Mesendoderm (in vitro differentiated cells): Measurements from ENCODE around the gene BROX.

Experiments
- DNase-seq: peaks from one replicate; pipeline ENCODE4 v3.0.0; 2013
- H2AK5ac ChIP-seq: 2 replicates; pipeline ENCODE4 v1.6.1; 2013; ENCODE audit warnings: low read length, inconsistent platforms
- H2BK120ac ChIP-seq: 2 replicates; pipeline ENCODE4 v1.6.1; 2013; ENCODE audit warnings: low read depth, mild to moderate bottlenecking, low read length, moderate library complexity, mixed read lengths
- H2BK15ac ChIP-seq: replicated peaks from 2 replicates; pipeline ENCODE4 v1.6.1; 2013; ENCODE audit warnings: low read depth, mild to moderate bottlenecking, moderate library complexity
- H2BK5ac ChIP-seq: 2 replicates; pipeline ENCODE4 v1.6.1; 2013; ENCODE audit warnings: low read length, inconsistent platforms
- H3K18ac ChIP-seq: 2 replicates; pipeline ENCODE4 v1.6.1; 2013; ENCODE audit warnings: mild to moderate bottlenecking, low read length, mixed read lengths
- H3K23ac ChIP-seq: one replicate; pipeline ENCODE4 v1.6.1; 2013; ENCODE audit warnings: low read length
- H3K27ac ChIP-seq: 2 replicates; pipeline ENCODE4 v1.5.1; 2013; ENCODE audit warnings: low read depth, mild to moderate bottlenecking, inconsistent platforms, low read length, moderate library complexity
- H3K27me3 ChIP-seq: 2 replicates; pipeline ENCODE4 v1.6.1; 2013; ENCODE audit warnings: low read length, control low read depth, mild to moderate bottlenecking, inconsistent platforms; ENCODE audit not compliant: insufficient read depth, poor library complexity
- H3K36me3 ChIP-seq: 2 replicates; pipeline ENCODE4 v1.6.1; 2013; ENCODE audit warnings: low read length, inconsistent platforms; ENCODE audit not compliant: control insufficient read depth, insufficient read depth
- H3K4ac ChIP-seq: one replicate; pipeline ENCODE4 v1.6.1; 2013; ENCODE audit warnings: low read depth, mild to moderate bottlenecking, low read length, moderate library complexity
- H3K4me1 ChIP-seq: 2 replicates; pipeline ENCODE4 v1.6.1; 2013; ENCODE audit warnings: low read depth, low read length, inconsistent platforms; ENCODE audit not compliant: control insufficient read depth
- H3K4me2 ChIP-seq: 2 replicates; pipeline ENCODE4 v1.6.1; 2013; ENCODE audit warnings: low read length
- H3K4me3 ChIP-seq: 2 replicates; pipeline ENCODE4 v1.5.1; 2013; ENCODE audit warnings: mild to moderate bottlenecking, low read length
- H3K56ac ChIP-seq: one replicate; pipeline ENCODE4 v1.6.1; 2013; ENCODE audit warnings: low read length
- H3K79me1 ChIP-seq: 2 replicates; pipeline ENCODE4 v1.6.1; 2013; ENCODE audit warnings: low read length, inconsistent platforms
- H3K79me2 ChIP-seq: 2 replicates; pipeline ENCODE4 v1.6.1; 2013; ENCODE audit warnings: mild to moderate bottlenecking, low read length; ENCODE audit not compliant: control insufficient read depth, insufficient read depth
- H3K9ac ChIP-seq: 2 replicates; pipeline ENCODE4 v1.6.1; 2013; ENCODE audit warnings: low read length, inconsistent platforms
- H4K5ac ChIP-seq: one replicate; pipeline ENCODE4 v1.6.1; 2013; ENCODE audit warnings: low read length
- H4K8ac ChIP-seq: one replicate; pipeline ENCODE4 v1.6.1; 2013; ENCODE audit warnings: low read depth, mild to moderate bottlenecking, control low read depth, low read length, moderate library complexity
- WGBS: extraction: QIAGEN DNeasy Blood & Tissue Kit; methylation state at CpG from one replicate; pipeline ENCODE4 v1.1.7; 2013; ENCODE audit warnings: low lambda C conversion rate, missing lambda C conversion rate; ENCODE audit not compliant: insufficient coverage; ENCODE audit errors: extremely low coverage; 5-methylcytosine and 5-hydroxymethylcytosine counted together

Gene BROX

DNA sequence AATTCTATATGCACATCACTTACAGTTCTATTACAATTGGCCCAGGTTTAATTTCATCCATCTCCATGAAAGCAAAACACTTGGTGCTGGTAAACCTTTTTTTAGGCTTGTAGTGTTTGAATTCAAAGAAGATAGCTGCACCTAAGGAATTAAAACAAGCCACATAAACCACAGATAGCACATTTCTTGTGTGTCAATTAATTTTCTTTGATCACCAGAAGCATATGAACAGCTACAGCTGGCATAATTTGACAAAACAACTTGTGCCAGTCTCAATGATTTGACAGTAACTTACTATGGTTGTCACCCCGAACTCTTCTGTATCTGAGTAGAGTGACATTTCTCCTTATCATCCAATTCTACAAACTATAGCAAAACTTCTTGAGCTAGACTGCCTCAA lies 42.3 kb upstream of the BROX start:
- Histone ChIP-seq H3K4me1 (no peaks in the 10 kb centered on the region), H3K36me3 (peaks cover 5% of the 10 kb centered on the region), H3K27ac (no peak overlapping the region), H3K79me2 (no peaks in the 10 kb centered on the region), H3K23ac (no peak overlapping the region), H3K4me2 (no peak overlapping the region), H3K27me3 (no peaks in the 10 kb centered on the region), H4K8ac (no peak overlapping the region), H3K56ac (no peak overlapping the region), H4K5ac (no peak overlapping the region), H3K9ac (no peak overlapping the region), H2AK5ac (no peak overlapping the region), H3K79me1 (no peaks in the 10 kb centered on the region), H3K4ac (no peak overlapping the region), H2BK15ac (no peak overlapping the region), H2BK120ac (no peak overlapping the region), H2BK5ac (no peak overlapping the region), H3K4me3 (no peak overlapping the region), H3K18ac (no peak overlapping the region)
- WGBS = no CpG with 5 or more reads among the region's 1 CpG
- DNase-seq = no peak

DNA sequence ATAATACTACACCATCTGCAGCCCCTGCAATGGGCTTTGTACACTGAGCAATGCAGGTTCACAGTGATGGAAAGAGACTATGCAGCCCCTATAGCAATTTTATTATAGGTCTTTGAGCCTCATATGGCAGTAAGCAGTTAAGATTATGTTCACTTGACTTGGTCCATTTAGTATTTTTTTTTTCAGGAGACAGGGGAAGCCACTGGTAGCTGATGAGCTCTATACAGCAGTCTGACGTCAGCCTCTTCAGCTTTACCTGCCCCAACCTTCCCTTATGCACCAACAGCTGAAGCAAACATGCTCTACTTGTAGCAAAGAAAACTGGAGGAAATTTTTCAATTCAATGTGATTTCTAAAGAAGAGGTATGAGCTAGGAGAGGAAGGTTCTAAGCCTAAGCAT lies 32.3 kb upstream of the BROX start:
- Histone ChIP-seq H3K27me3 (no peaks in the 10 kb centered on the region), H4K8ac (no peak overlapping the region), H2AK5ac (no peak overlapping the region), H3K4me3 (no peak overlapping the region), H3K18ac (no peak overlapping the region), H3K9ac (no peak overlapping the region), H4K5ac (no peak overlapping the region), H2BK15ac (no peak overlapping the region), H3K79me2 (no peaks in the 10 kb centered on the region), H3K4me1 (no peaks in the 10 kb centered on the region), H3K27ac (no peak overlapping the region), H3K79me1 (no peaks in the 10 kb centered on the region), H3K4ac (no peak overlapping the region), H2BK120ac (no peak overlapping the region), H2BK5ac (no peak overlapping the region), H3K23ac (no peak overlapping the region), H3K56ac (no peak overlapping the region), H3K4me2 (no peak overlapping the region), H3K36me3 (no peaks in the 10 kb centered on the region)
- no CpG with 5 or more reads among the region's 1 CpG for WGBS
- DNase-seq = no peak

DNA sequence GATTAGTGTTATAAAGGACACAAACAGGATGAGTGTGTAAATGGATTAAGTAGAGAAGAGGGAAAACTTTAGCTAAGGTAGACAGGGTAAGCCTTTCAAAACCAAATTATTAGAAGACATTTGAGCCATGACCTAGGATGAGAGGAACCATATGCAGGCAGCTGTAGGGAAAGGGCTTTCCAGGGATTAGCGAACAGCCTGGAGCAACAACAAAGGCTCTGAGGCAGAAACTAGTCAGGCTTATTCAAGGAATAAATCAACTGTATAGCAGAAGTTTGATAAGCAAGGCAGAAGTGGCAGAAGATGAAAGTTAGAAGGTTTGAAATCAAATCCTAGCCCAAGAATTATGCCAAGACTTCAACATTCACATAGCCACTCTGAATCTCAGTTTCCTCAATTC lies 21.3 kb upstream of the BROX start:
- no CpG with 5 or more reads among the region's 1 CpG for WGBS

DNA sequence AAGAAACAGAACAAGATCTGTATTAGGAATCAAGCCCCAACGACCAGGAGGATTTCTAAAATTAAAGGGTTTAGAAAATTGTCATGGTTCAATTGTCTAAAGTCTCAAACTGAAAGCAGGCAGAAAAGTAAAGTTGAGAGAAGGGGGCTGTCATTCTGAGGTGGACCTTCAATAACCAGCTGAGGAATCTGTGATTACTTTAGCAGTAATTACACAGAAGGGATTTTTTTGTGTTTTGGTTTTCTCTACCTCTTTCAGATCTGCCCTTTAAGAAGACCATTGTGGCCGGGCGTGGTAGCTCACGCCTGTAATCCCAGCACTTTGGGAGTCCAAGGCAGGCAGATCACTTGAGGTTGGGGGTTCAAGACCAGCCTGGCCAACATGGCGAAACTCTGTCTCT lies 17.4 kb upstream of the BROX start:
- Histone ChIP-seq H2BK15ac (no peak overlapping the region), H3K18ac (no peak overlapping the region), H2BK120ac (no peak overlapping the region), H3K4me3 (no peak overlapping the region), H3K4me1 (no peaks in the 10 kb centered on the region), H3K4me2 (no peak overlapping the region), H3K79me2 (no peaks in the 10 kb centered on the region), H3K79me1 (no peaks in the 10 kb centered on the region), H4K8ac (no peak overlapping the region), H3K23ac (no peak overlapping the region), H3K27ac (no peak overlapping the region), H3K9ac (no peak overlapping the region), H3K56ac (no peak overlapping the region), H3K4ac (no peak overlapping the region), H2BK5ac (no peak overlapping the region), H2AK5ac (no peak overlapping the region), H3K27me3 (no peaks in the 10 kb centered on the region), H3K36me3 (no peaks in the 10 kb centered on the region), H4K5ac (no peak overlapping the region)
- DNase-seq = no peak
- WGBS = no CpG with 5 or more reads among the region's 5 CpGs

More for the DNA sequence above, 21.3 kb upstream of the BROX start:
- no peak overlapping the region for H3K56ac ChIP-seq
- H3K4me3 ChIP-seq = no peak overlapping the region
- H3K23ac ChIP-seq = no peak overlapping the region
- H2BK120ac ChIP-seq = no peak overlapping the region
- H3K36me3 ChIP-seq = no peaks in the 10 kb centered on the region
- no peak overlapping the region for H3K27ac ChIP-seq
- H4K5ac ChIP-seq = no peak overlapping the region
- no peaks in the 10 kb centered on the region for H3K27me3 ChIP-seq
- H3K79me1 ChIP-seq = no peaks in the 10 kb centered on the region
- no peak for DNase-seq
- H3K9ac ChIP-seq = no peak overlapping the region
- no peak overlapping the region for H2AK5ac ChIP-seq
- no peak overlapping the region for H3K18ac ChIP-seq
- no peak overlapping the region for H3K4me2 ChIP-seq
- no peak overlapping the region for H2BK5ac ChIP-seq
- no peak overlapping the region for H2BK15ac ChIP-seq
- H3K4ac ChIP-seq = no peak overlapping the region
- H4K8ac ChIP-seq = no peak overlapping the region
- H3K4me1 ChIP-seq = no peaks in the 10 kb centered on the region
- H3K79me2 ChIP-seq = no peaks in the 10 kb centered on the region

DNA sequence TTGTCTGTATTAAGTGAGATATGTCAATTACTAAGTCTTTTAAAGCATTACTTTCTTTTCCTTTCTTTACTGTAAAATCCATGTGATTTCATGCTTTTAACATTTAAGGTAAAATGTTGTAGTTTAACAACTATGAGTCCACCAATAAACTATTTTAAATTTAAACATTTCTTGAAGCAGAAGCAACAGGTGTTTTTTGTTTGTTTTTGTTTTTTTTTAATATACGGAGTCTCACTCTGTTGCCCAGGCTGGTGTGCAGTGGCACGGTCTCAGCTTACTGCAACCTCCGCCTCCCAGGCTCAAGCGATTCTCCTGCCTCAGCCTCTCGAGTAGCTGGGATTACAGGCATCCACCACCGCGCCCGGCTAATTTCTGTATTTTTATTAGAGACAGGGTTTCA lies 15.6 kb upstream of the BROX start:
- H2AK5ac ChIP-seq = no peak overlapping the region
- H3K79me1 ChIP-seq = no peaks in the 10 kb centered on the region
- no peak overlapping the region for H2BK15ac ChIP-seq
- no peak overlapping the region for H3K4ac ChIP-seq
- H2BK120ac ChIP-seq = no peak overlapping the region
- no peak overlapping the region for H4K5ac ChIP-seq
- H3K4me2 ChIP-seq = no peak overlapping the region
- H3K4me3 ChIP-seq = no peak overlapping the region
- no CpG with 5 or more reads among the region's 8 CpGs for WGBS
- DNase-seq = no peak
- no peak overlapping the region for H3K23ac ChIP-seq
- H3K27me3 ChIP-seq = no peaks in the 10 kb centered on the region
- H3K9ac ChIP-seq = no peak overlapping the region
- no peak overlapping the region for H4K8ac ChIP-seq
- no peak overlapping the region for H3K56ac ChIP-seq
- no peak overlapping the region for H2BK5ac ChIP-seq
- H3K4me1 ChIP-seq = no peaks in the 10 kb centered on the region
- H3K36me3 ChIP-seq = no peaks in the 10 kb centered on the region
- H3K18ac ChIP-seq = no peak overlapping the region
- no peak overlapping the region for H3K27ac ChIP-seq
- H3K79me2 ChIP-seq = no peaks in the 10 kb centered on the region

DNA sequence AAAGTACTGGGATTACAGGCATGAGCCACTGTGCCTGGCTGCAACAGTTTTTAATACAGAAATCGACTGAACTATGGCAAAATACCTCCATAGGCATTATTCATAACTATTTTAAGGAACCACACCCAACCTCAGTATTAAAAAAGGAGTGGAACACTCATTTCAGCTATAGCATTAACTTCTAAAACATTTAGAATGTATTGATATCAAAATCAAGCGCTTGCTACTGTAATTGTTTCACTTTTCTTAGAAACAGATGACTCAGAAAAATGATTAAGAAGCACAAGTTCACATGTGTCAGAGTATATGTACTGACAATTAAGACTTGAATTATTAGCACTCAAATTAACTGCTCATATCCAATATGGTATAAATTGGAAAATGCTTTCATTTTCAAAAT lies 15.2 kb upstream of the BROX start:
- Histone ChIP-seq H3K56ac (no peak overlapping the region), H2BK5ac (no peak overlapping the region), H4K5ac (no peak overlapping the region), H2BK120ac (no peak overlapping the region), H3K18ac (no peak overlapping the region), H3K79me2 (no peaks in the 10 kb centered on the region), H3K27me3 (no peaks in the 10 kb centered on the region), H2BK15ac (no peak overlapping the region), H3K4me1 (no peaks in the 10 kb centered on the region), H3K36me3 (no peaks in the 10 kb centered on the region), H4K8ac (no peak overlapping the region), H3K23ac (no peak overlapping the region), H2AK5ac (no peak overlapping the region), H3K9ac (no peak overlapping the region), H3K4ac (no peak overlapping the region), H3K4me2 (no peak overlapping the region), H3K79me1 (no peaks in the 10 kb centered on the region), H3K27ac (no peak overlapping the region), H3K4me3 (no peak overlapping the region)
- no CpG with 5 or more reads among the region's 2 CpGs for WGBS
- no peak for DNase-seq
